HG02852 (cell line): ENCODE measurements around the gene SETD5.
"Not testable (repeated sequence)": the region's sequence is repeated elsewhere in the genome, so short reads cannot be mapped to it uniquely, and the experiment has no call there.

ENCODE experiments used
- ATAC-seq: cut with Tn5 transposase; IDR thresholded peaks from one replicate; pipeline ENCODE4 v1.9.1; 2021; ENCODE audit warnings: mild to moderate bottlenecking, moderate library complexity; ENCODE audit not compliant: unreplicated experiment

Gene SETD5

GRCh38 chr3:9448643-9449042, 51.2 kb downstream of the SETD5 start:
- ATAC-seq = no peak

- no peak for ATAC-seq
These were observed 52.7 kb downstream of the SETD5 start for GRCh38 chr3:9450126-9450525.

GRCh38 chr3:9450991-9451390, 53.6 kb downstream of the SETD5 start:
- ATAC-seq = no peak

GRCh38 chr3:9452417-9452816, 55.0 kb downstream of the SETD5 start:
- ATAC-seq = no peak

GRCh38 chr3:9455596-9456131, 58.2 kb downstream of the SETD5 start:
- ATAC-seq = no peak

DNA sequence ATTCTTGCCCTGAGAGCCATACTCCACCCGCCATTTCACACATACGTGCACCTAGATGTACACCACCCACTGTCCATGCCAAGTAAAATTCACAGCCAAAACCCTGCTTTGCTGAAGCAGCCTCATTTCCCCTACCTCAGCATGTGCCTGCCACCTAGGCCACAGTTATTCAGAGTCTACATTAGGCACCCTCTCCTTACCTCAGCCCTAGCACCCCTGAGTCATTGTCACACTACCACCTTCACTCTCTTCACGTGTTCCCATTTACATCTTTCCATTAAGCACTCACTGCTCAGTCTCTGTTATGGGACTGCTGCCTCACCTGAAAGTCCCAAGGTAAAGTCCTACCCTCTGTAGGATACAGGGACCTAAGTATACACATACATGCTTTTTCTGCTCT, 70.0 kb downstream of the SETD5 start:
- no peak for ATAC-seq

- ATAC-seq = no peak
These were observed 71.0 kb downstream of the SETD5 start for GRCh38 chr3:9468460-9468859.

DNA sequence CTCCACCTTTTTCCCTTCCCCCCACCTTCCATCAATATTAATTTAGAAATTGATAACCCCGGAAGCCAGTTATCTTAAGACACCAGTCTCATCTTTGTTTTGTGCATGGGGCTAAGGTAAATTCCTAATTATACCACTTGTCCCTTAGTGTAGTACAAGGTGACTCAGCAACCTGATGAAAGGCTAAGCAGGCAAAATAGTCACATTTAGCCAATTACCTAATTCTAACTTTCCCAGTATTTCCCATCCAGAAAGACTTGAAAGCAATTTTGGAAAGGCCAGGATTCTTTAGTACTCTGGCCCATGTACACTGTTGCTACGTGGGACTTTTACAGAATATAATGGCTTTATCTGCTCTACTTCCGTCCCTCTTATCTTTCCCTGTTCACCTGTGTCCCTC, 72.6 kb downstream of the SETD5 start:
- no peak for ATAC-seq

DNA sequence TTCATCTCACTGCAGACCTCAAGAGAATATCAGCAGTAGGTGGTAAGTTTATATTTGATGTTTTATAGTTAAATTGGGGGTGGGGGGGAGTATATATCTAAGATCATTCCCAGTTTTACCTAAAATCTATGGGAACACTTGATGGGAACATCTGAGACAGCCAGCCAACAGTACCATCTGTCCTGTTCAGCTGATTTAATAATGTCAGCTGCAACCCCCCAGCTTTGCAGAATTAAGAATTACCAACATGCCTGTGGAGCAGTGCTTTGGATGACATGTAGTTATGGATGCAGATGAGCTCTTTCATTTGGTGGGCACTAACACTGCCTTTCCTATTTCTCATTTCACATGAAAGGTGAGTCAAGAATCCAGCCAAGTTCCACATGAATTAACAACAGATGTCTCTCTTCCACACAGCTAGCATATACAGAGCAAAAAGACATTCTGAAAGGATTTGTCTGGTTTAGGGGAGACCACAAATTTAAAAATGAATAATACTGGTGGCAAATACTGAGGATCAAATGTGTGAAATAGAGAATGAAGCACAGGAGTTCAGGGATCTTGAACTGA, 76.2 kb downstream of the SETD5 start:
- ATAC-seq = no peak

DNA sequence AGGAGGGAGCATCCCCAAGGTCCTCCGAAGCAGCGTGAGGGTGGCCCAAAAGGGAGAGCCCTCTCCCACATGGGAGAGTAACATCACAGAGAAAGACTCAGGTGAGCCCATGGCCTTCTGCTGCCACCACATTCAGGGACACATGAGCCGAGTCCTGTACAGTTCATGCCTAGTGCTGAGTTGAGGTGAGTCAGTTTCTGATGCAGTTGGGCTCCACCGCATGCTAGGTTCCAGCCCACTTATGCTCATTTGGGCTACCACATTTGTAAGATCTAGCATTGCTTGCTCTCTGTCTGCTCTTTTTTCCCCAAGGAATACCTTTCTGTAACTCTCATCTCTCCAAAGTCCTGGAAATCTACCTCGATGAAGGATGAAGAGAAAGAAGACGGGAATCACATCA, 77.1 kb downstream of the SETD5 start:
- ATAC-seq = no peak

DNA sequence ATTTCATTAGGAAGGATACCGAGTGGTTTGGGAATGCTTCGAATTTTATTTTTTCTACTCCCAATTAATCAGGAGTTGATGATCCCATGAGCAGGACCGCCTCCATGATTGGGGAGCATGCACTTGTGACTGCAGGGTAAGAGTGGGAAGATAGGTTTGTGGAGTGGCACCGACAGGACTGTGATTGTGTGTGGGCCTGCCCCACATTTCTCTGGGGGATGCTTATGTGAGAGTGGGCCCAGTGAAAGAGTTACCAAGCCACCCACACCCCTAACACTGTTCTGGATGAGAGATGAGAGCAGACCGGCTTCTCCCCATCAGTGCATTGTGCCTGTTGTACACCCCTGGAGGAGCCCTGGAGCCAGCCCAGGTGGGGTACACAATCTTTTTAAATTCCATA, 79.5 kb downstream of the SETD5 start:
- no peak for ATAC-seq

- ATAC-seq = no peak
These were observed 82.8 kb downstream of the SETD5 start for GRCh38 chr3:9480265-9480664.

DNA sequence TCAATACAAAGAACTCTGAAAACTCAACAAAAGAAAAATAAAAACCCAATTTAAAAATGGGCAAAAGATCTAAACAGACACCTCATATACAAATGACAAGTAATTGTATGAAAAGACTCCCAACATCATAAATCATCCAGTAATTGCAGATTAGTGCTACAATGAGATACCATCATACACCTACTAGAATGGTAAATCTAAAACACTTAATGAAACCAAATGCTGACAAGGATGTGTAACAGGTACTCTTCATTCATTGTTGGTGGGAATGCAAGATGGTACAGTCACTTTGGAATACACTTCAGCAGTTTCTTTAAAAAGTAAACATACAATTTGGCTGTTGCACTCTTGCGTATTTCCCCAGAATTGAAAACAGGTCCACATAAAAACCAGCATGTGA, 87.8 kb downstream of the SETD5 start:
- ATAC-seq = no peak

GRCh38 chr3:9491506-9491905, 94.1 kb downstream of the SETD5 start:
- ATAC-seq = no peak

GRCh38 chr3:9494036-9494435, 96.6 kb downstream of the SETD5 start:
- not testable (repeated sequence) for ATAC-seq

GRCh38 chr3:9496893-9497292, 99.5 kb downstream of the SETD5 start:
- no peak for ATAC-seq

DNA sequence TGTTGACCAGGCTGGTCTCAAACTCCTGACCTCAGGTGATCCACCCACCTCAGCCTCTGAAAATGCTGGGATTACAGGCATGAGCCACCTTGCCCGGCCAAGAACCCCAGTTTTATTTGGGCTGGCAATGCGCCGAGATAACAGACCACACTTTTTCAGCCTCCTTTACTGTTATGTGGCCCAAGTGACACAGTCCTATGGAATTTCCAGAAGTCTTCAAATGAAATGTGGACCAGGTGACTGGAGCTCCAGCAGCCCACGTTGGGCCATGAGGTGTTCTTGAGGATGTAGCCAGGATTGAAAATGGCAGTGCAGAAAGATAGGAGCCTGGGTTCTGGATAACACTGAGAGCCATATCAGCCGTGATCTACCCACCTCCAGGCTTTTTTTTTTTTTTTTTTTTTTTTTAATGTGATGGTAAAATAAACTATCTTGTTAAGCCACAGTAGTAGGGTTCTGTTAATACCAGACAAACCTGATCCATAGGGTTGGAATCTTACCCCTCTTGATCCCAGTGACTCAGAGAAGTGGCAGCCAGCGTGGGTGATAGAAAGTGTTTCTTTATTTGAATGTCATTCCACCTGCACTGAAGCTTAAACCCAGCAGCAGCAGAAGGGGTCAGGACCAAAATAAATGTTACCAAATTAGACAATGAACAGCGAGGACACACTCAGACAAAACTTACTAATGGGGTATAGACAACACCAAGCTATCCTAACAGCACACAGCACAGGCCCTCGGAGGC, 100.6 kb downstream of the SETD5 start:
- ATAC-seq = no peak

- ATAC-seq = no peak
These were observed 101.4 kb downstream of the SETD5 start for GRCh38 chr3:9498781-9499180.

GRCh38 chr3:9499455-9500107, 102.2 kb downstream of the SETD5 start:
- ATAC-seq = no peak

DNA sequence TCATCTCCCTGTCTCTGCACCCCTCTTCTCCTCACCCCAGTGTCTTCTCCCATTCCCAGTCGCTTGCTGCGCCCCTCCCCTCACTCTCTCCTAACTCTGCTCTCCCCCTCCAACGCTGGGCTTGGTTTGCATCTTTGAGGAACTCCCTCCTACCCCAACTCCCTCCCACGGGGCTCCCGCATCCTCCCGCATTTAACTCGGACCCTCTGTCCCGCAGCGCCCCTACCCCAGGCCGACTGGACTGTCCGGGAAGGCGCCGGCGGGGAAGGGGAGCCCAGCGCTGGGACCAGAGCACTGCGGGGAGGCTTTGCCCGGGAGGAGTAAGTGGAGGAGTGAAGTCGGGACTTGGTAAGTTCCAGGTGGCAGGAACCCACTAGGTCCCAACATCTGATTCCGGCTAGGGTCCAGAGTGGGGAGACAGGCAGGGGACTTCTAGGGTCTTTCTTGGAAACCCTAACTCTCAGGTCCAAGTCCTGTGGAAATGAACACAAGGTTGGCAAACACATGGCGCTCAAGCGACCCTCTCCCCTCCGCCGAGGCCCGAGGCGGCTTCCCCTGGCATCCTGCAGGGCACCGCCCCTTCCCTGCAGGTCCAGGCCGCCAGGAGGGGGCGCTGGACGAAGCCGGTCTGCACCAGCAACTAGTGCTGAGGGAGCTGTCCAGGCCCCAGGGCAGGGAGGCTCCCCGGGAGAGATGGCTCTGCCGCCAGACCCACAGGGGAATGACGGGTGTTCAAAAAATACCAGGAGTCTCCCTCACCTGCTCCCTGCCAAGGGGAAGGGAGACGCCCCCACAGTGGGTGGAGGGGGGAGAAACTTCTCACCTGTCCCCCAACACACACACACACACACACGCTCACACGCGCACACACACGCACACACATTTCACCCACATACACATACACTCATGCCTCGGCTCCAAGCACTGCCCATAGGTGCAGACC, 103.0 kb downstream of the SETD5 start:
- no peak for ATAC-seq

DNA sequence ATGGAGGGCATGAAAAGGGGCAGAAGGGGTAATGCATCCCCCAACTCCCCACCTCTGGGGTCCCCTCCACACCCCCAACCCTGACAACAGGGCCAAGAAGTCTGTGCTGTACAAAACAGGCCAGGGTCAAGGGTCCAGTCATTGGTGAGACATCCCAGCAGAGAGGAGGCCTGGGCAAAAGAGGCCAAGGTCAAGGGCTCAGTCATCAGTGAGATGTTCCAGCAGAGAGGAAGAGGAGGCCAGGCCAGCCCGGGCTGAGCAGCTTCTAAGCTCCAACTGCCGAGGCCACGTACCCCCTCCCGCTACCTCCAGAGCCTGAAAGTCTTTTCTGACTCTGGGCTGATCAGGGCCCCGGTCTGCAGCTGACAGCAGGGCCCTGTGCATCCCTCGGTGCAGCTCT, 103.8 kb downstream of the SETD5 start:
- ATAC-seq = no peak
